ENCODE results near the gene ADD2. TPM values are rescaled to one million over a fixed set of nuclear protein-coding genes. Genes with fewer than 3 reads are reported as not detected.
"Not testable (repeated sequence)": the region's sequence is repeated elsewhere in the genome, so short reads cannot be mapped to it uniquely, and the experiment has no call there.

Gene ADD2
- polyA plus RNA-seq, 4 donors: 4.2 to 7.5 (median 6.1) TPM

DNA sequence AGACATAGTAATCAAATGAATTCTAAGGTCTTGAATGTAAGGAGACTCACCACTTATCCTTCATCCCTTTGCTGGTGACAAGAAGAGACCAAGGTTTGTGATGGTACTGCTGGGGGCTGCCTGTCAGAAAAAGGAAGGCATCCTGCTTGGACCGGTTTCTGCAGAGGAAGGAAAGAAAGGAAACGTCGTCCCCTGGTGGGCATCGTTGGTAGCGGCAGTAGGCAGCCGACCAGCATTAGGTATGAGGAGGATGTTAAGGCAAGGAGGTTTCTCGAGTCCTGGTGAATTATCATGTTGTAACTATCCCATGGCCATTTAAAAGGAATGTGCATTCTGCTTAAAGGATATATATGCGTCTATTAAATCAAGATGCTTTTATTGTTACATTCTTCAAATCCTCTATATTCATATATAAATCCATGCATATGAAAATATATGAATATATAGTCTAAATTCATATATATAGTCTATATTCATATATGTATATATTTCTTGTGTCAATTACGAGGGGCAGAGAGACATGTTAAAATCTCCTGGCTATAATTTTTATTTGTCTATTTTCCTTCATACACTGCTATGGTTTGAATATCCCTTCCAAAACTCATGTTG, 120.0 kb downstream of the ADD2 start:
- peak in 2 of 4 donors; percentile 50 to 62 for DNase-seq (ENCODE audit: low read depth in 4 of 4, low spot score in 2 of 4)

- no peak for DNase-seq (ENCODE audit: low read depth in 4 of 4, low spot score in 2 of 4)
Measured at GRCh38 chr2:70646420-70646818, 121.6 kb downstream of the ADD2 start.

GRCh38 chr2:70645733-70646419, 122.1 kb downstream of the ADD2 start:
- no peak for DNase-seq (ENCODE audit: low read depth in 4 of 4, low spot score in 2 of 4)

DNA sequence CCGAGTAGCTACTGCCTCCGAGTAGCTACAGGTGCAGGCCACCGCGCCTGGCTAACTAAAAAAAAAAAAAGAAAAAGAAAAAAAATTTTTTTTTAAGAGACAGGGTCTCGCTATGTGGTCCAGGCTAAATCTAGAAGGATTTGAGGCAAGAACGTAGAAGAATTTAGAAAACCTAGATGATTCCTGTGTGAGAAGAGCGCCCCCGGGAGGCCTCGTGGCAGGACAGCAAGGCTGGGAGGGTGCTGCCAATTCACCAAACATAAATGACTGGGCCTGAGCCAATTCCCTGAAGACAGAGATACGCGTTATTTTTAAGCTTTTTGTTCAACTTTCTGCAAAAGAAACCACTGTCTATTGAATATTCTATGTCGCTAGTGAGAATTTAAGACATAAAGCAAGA, 124.3 kb downstream of the ADD2 start:
- no peak for DNase-seq (ENCODE audit: low read depth in 4 of 4, low spot score in 2 of 4)

DNA sequence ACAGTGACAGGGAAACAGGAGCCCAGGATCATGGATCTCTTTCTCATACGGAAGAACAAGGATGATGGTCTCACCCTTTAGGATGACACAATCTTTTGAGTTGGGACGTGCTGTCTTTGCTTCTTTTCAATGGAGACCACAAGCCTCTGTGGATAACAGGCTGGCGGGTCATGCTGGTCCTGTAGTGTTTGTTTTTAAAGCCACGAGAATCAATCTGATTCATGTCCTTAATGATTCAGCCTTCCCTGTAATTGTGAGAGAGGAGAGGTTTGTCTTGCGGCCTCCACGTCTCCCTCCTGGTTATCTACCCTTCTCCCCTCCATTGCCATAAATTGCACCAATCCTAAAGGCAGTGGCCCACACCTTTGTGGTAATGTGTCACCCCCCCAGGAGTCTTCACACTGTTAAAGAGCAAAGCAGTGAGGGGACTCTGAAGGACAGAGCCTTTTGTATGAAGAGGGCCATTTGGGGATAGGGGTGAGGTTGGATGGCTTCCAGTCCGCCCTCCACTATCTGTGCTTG, 126.7 kb downstream of the ADD2 start:
- DNase-seq (ENCODE audit: low read depth in 4 of 4, low spot score in 2 of 4): no peak

DNA sequence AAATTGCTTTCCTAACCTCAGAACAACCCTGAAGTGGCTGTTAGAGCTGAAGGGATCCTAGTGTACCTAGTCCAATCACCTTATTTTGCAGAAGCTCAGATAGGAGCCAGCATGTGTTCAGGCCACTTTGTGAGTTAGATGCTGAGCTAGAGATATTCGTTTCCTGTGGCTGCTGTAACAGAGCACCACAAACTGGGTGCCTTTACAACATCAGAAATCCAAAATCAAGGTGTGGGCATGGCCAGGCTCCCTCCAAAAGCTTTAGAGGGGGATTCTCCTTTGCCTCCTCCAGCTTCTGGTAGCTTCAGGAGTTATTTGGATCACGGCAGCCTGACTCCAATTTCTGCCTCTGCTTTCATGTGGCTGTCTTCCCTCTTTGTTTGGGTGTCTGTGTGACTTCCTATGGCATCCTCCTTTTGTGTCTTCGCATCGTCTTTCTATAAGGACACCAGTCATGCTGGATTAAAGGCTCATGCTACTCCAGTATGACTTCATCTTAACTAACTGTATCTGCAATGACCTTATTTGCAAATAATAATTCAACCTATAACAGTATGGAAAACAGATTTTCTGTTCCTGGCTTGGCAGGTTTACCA, 128.1 kb downstream of the ADD2 start:
- no peak for DNase-seq (ENCODE audit: low read depth in 4 of 4, low spot score in 2 of 4)

DNA sequence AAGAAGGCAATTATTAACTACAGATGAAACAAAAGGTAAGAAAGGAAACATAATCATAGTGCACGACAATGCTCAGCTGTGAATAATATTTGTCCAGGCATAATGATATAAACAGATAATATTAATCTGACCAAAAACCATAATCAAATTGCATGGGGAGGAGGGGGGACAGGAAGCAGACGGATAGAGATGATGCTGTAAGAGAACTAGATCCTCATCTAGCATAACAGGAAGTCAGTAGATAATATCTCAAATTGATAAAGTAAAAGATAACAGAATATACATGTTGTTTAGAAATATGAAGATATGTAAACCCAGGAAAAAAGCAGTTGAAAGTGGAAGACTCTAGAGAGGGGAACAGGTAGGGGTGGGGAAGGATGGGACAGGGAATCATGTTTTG, 129.4 kb downstream of the ADD2 start:
- DNase-seq (ENCODE audit: low read depth in 4 of 4, low spot score in 2 of 4): no peak

- DNase-seq (ENCODE audit: low read depth in 4 of 4, low spot score in 2 of 4): no peak
Measured at GRCh38 chr2:70633508-70633907, 134.5 kb downstream of the ADD2 start.

GRCh38 chr2:70632966-70633365, 135.0 kb downstream of the ADD2 start:
- DNase-seq (ENCODE audit: low read depth in 4 of 4, low spot score in 2 of 4): no peak

DNA sequence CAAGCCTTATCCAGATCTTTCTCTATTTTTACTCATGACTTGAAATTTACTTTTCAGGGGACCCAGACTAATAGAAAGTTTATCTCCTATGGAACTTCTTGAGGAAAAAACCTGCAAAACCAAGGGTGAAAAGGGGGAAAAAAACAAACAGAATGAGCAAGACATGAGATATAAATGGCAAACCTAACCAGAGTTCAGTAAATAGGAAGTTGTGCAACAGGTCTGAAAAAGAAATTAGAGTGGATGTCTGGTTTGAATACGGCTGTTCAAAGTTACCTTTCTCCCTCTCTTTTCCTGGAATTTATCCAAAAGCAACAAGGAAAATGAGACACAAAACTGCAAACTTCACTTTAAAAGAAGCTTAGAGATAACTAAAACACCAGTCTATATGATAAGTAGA, 135.6 kb downstream of the ADD2 start:
- no peak for DNase-seq (ENCODE audit: low read depth in 4 of 4, low spot score in 2 of 4)

DNA sequence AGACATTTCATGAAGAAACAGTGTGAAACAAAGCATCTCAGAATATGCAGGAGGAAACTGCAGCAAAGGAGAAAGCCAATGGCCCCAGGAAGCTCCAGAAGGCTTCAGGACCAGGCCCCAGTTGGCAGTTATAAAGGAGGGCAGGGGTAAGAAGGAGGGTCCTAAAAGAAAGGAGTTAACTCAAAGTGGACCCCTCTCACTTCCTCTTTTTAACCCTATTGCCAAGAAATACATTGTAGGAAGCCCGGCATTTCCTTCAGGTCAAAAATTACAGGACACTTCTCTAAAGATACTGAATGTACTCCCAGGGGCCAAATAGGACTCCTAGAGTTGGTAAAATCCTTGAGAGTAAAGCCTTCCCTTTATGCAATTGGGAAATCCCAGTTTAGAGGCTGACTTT, 137.2 kb downstream of the ADD2 start:
- no peak for DNase-seq (ENCODE audit: low read depth in 4 of 4, low spot score in 2 of 4)

DNA sequence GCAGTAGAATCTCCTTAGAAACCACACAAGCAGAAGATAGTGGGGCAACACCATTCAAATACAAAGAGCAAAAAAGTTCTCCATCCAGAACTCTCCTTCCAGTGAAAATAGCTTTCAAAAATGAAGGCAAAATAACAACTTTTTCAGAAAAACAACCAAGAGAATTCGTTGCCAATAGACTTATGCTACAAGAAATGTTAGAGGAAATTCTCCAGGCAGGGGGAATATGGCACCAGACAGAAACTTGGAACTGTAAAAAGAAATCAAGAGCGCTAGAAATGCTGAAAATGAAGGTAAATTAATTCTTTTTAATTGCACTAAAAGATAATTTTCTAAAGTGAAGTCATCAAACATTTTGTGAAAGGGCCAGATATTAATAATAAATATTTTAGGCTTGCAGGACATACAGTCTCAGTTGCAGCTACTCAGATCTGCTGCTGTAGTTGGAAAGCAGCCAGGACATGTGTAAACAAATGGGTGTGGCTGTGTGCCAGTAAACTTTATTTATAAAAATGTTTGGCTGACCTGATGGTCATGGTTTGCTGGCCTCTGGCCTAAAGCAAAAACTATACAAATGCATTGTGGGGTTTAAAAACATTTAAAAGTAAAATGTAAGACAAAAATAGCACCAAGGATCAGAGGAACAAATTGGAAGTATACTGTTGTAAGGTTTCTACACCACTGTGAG, 140.6 kb downstream of the ADD2 start:
- DNase-seq (ENCODE audit: low read depth in 4 of 4, low spot score in 2 of 4): no peak

- no peak for DNase-seq (ENCODE audit: low read depth in 4 of 4, low spot score in 2 of 4)
Measured at GRCh38 chr2:70626254-70626990, 141.6 kb downstream of the ADD2 start.

GRCh38 chr2:70621536-70621935, 146.5 kb downstream of the ADD2 start:
- DNase-seq (ENCODE audit: low read depth in 4 of 4, low spot score in 2 of 4): not testable (repeated sequence)

GRCh38 chr2:70620020-70620419, 148.0 kb downstream of the ADD2 start:
- no peak for DNase-seq (ENCODE audit: low read depth in 4 of 4, low spot score in 2 of 4)

- no peak for DNase-seq (ENCODE audit: low read depth in 4 of 4, low spot score in 2 of 4)
Measured at GRCh38 chr2:70619167-70619566, 148.8 kb downstream of the ADD2 start.

DNA sequence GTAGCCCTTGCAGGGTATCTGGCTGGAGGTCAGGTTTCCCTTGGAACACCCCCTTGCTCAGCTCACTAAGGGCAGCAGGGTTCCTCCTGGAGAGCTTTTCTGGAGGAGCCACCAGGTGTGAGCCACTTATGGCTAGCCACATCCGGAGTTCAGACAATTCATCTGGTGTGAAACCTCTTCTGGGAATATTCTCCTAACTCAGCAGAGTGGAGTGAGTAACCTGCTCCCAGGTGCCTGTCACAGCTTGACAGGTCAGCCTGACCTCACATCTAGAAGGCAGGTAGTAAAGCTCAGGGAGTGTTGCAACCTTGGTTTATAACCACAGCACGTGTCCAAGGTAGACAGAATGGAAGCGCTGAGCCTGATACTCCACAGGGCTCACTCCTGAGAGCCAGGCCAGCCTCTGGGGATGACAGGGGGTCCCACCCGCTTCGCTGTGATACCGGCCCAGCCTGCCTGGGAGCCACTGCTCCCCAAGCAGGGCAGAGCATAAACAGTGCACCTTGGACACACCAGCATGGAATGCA, 151.8 kb downstream of the ADD2 start:
- DNase-seq (ENCODE audit: low read depth in 4 of 4, low spot score in 2 of 4): no peak

DNA sequence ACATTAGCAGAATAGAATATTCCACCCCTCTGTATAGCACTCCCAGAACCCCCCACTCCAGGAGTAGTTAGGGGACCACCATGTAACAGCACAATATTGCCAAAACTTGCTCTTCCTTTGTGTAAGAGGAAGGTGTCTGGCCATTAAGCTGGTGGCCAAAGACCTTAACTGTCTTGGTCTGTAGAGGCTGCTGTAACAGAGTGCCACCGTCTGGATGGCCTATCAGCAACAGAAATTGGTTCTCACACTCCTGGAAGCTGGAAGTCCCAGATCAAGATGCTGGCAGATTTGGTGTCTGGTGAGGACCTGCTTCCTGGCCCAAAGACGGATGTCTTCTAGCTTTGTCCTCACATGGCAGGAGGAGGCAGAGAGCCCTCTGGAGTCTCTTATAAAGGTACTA, 152.8 kb downstream of the ADD2 start:
- DNase-seq (ENCODE audit: low read depth in 4 of 4, low spot score in 2 of 4): no peak

DNA sequence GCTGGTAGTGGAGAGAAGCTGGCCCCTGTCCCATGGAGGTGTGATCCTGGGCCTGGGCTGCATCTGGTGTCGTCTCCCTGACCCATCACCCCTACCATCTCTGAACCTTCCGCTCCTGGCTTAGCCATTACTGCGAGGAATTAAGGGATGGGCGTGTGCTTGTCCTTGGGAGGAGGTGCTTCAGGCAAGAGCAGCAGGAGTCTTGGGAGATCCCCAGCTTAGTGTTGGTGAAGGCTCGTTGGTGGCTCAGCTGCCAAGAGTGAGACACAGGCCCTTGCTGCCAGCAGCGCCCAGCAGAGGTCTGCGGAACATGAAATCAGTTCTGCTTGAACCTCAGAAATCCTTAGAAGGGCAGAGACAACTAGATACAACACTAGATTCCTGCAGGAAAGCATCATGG, 154.5 kb downstream of the ADD2 start:
- no peak for DNase-seq (ENCODE audit: low read depth in 4 of 4, low spot score in 2 of 4)

DNA sequence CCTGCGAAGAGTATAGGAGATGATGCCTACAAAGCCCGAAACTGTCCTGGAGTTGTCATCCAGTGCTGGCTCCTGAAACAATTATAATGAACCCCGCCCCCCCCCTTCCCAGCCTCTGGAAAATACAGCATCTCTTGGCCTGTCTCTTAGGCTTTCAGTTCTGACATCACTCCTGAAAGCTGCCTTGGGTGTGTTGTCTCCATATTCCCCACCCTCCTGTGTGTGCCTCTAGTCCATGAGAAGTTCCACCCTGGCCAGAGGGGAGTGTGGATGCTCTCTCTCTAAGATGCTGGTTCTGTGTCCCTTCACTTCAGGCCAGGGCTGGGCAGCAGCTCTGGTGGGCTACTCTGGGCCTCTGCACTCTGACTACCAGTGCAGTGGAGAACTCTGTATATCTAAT, 155.4 kb downstream of the ADD2 start:
- no peak for DNase-seq (ENCODE audit: low read depth in 4 of 4, low spot score in 2 of 4)
